ENCODE data around the gene CLASP2. TPM values are rescaled to one million over a fixed set of nuclear protein-coding genes. Genes with fewer than 3 reads are reported as not detected.
"Not testable (repeated sequence)": the region's sequence is repeated elsewhere in the genome, so short reads cannot be mapped to it uniquely, and the experiment has no call there.

The CLASP2 gene
- total RNA-seq, 1 experiment from 2014 or later: 40.4 TPM

DNA sequence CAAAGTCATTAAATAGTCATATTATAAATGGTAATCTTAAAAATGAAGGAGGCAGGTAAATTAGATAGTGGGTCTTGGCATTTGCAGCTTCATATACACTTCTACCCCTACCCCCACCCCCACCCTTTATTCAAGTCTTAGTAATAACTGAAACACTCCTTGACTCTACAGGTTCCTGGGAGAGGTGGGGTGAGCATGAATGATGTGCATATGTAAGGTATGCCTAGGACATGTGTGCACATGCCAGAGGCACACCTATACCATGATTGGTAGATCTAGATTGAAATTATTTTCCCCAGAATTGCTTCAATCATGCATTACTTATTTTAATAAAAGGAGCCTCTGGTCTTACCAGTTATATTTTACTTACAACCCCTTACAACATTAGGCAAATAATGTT lies 40.2 kb upstream of the CLASP2 start:
- TF ChIP-seq, protein P1, sequence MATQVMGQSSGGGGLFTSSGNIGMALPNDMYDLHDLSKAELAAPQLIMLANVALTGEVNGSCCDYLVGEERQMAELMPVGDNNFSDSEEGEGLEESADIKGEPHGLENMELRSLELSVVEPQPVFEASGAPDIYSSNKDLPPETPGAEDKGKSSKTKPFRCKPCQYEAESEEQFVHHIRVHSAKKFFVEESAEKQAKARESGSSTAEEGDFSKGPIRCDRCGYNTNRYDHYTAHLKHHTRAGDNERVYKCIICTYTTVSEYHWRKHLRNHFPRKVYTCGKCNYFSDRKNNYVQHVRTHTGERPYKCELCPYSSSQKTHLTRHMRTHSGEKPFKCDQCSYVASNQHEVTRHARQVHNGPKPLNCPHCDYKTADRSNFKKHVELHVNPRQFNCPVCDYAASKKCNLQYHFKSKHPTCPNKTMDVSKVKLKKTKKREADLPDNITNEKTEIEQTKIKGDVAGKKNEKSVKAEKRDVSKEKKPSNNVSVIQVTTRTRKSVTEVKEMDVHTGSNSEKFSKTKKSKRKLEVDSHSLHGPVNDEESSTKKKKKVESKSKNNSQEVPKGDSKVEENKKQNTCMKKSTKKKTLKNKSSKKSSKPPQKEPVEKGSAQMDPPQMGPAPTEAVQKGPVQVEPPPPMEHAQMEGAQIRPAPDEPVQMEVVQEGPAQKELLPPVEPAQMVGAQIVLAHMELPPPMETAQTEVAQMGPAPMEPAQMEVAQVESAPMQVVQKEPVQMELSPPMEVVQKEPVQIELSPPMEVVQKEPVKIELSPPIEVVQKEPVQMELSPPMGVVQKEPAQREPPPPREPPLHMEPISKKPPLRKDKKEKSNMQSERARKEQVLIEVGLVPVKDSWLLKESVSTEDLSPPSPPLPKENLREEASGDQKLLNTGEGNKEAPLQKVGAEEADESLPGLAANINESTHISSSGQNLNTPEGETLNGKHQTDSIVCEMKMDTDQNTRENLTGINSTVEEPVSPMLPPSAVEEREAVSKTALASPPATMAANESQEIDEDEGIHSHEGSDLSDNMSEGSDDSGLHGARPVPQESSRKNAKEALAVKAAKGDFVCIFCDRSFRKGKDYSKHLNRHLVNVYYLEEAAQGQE (IDR thresholded peaks at IDR 0.05; ENCODE audit: insufficient read depth in 1 of 2, low read depth in 2 of 2, low read length in 1 of 2): no peak
- no peaks in the 10 kb centered on the region for H3K4me1 ChIP-seq (ENCODE audit: control insufficient read depth, insufficient read depth, low read length)
- no peak overlapping the region for H3K4me3 ChIP-seq (ENCODE audit: low read depth in 2 of 2, low read length in 2 of 2)
- DNase-seq (ENCODE audit: low read depth, low spot score): no peak
- H3K27ac ChIP-seq (ENCODE audit: low read length): no peak overlapping the region
- no peak for ATAC-seq
- ChIA-PET POLR2A (no interaction called here), CTCF (no interaction called here)
- no TSS peak for BruUV-seq (replicated peaks)
- in situ Hi-C loops (cut with HindIII; ENCODE audit: low pct_unique_long_range_greater_than_20kb, low sequenced_read_pairs): no loop called here
- no peaks in the 10 kb centered on the region for H3K27me3 ChIP-seq (ENCODE audit: control insufficient read depth, insufficient read depth, low read length)
- intact Hi-C loops (cut with micrococcal nuclease; ENCODE audit: unreplicated experiment): no loop called here
- no peaks in the 10 kb centered on the region for H3K36me3 ChIP-seq (ENCODE audit: control insufficient read depth, insufficient read depth, low read length)
- no peaks in the 10 kb centered on the region for H3K9me3 ChIP-seq (ENCODE audit: control insufficient read depth, insufficient read depth, low read depth, low read length)

DNA sequence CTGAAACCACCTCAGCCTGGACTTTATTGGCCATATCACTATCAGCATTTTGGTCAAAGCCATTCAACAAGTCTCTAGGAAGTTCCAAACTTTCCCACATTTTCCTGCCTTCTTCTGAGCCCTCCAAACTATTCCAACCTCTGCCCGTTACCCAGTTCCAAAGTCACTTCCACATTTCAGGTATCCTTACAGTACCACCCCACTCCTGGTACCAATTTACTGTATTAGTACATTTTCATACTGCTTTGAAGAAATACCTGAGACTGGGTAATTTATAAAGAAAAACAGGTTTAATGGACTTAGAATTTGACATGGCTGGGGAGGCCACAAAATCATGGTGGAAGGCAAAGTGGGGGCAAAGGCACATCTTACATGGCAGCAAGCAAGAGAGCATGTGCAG lies 36.3 kb upstream of the CLASP2 start:
- ATAC-seq; CTCF ChIA-PET; H3K27me3 ChIP-seq (ENCODE audit: control insufficient read depth, insufficient read depth, low read length); H3K4me1 ChIP-seq (ENCODE audit: control insufficient read depth, insufficient read depth, low read length); H3K36me3 ChIP-seq (ENCODE audit: control insufficient read depth, insufficient read depth, low read length); in situ Hi-C loops (cut with HindIII; ENCODE audit: low pct_unique_long_range_greater_than_20kb, low sequenced_read_pairs); intact Hi-C loops (cut with micrococcal nuclease; ENCODE audit: unreplicated experiment); H3K9me3 ChIP-seq (ENCODE audit: control insufficient read depth, insufficient read depth, low read depth, low read length); H3K4me3 ChIP-seq (ENCODE audit: low read depth in 2 of 2, low read length in 2 of 2); H3K27ac ChIP-seq (ENCODE audit: low read length); POLR2A ChIA-PET; BruUV-seq (replicated peaks); DNase-seq (ENCODE audit: low read depth, low spot score): not testable (repeated sequence)

DNA sequence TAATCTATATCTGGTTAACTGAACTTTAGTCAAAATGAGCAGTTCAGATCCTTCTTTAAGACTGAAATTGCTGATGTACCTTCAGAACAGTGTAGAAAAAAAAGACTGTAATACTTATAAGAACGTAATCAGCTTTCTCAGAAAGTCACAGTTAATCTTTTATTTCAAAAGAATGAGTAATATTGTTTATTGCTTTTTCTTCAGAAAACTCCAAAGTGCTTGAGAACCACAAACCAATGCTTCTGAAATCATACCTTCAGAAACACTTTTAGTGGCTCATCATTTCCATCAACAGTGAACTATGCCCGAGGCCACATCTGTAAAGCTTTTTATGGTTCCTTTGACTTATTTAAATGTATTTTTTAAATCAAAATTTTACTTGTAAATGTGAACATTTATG lies 33.3 kb upstream of the CLASP2 start:
- intact Hi-C loops (cut with micrococcal nuclease; ENCODE audit: unreplicated experiment) (no loop called here), in situ Hi-C loops (cut with HindIII; ENCODE audit: low pct_unique_long_range_greater_than_20kb, low sequenced_read_pairs) (no loop called here)
- Histone ChIP-seq H3K9me3 (ENCODE audit: control insufficient read depth, insufficient read depth, low read depth, low read length) (no peaks in the 10 kb centered on the region), H3K27me3 (ENCODE audit: control insufficient read depth, insufficient read depth, low read length) (no peaks in the 10 kb centered on the region), H3K4me3 (ENCODE audit: low read depth in 2 of 2, low read length in 2 of 2) (no peak overlapping the region), H3K4me1 (ENCODE audit: control insufficient read depth, insufficient read depth, low read length) (no peaks in the 10 kb centered on the region), H3K36me3 (ENCODE audit: control insufficient read depth, insufficient read depth, low read length) (no peaks in the 10 kb centered on the region), H3K27ac (ENCODE audit: low read length) (no peak overlapping the region)
- ChIA-PET POLR2A (no interaction called here), CTCF (no interaction called here)
- no TSS peak for BruUV-seq (replicated peaks)
- TF ChIP-seq, protein P2, sequence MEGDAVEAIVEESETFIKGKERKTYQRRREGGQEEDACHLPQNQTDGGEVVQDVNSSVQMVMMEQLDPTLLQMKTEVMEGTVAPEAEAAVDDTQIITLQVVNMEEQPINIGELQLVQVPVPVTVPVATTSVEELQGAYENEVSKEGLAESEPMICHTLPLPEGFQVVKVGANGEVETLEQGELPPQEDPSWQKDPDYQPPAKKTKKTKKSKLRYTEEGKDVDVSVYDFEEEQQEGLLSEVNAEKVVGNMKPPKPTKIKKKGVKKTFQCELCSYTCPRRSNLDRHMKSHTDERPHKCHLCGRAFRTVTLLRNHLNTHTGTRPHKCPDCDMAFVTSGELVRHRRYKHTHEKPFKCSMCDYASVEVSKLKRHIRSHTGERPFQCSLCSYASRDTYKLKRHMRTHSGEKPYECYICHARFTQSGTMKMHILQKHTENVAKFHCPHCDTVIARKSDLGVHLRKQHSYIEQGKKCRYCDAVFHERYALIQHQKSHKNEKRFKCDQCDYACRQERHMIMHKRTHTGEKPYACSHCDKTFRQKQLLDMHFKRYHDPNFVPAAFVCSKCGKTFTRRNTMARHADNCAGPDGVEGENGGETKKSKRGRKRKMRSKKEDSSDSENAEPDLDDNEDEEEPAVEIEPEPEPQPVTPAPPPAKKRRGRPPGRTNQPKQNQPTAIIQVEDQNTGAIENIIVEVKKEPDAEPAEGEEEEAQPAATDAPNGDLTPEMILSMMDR (IDR thresholded peaks at IDR 0.05): no peak
- TF ChIP-seq, protein P1 (IDR thresholded peaks at IDR 0.05; ENCODE audit: insufficient read depth in 1 of 2, low read depth in 2 of 2, low read length in 1 of 2): no peak
- TF ChIP-seq TCF7L2 (IDR thresholded peaks at IDR 0.05; ENCODE audit: low read depth, low read length) (no peak), SIN3A (IDR thresholded peaks at IDR 0.05; ENCODE audit: borderline replicate concordance, insufficient read depth, low read depth, low read length) (no peak), POLR2AphosphoS5 (IDR thresholded peaks at IDR 0.05; ENCODE audit: low read depth, low read length) (no peak)
- ATAC-seq (no peak), DNase-seq (ENCODE audit: low read depth, low spot score) (no peak)

Data from Panc1 (cell line).